Type B pancreatic cell (in vitro differentiated cells): ENCODE measurements around the gene RAD51. TPM values are rescaled to one million over a fixed set of nuclear protein-coding genes. Genes with fewer than 3 reads are reported as not detected.

ENCODE experiments used
- DNase-seq: peaks from one replicate; pipeline ENCODE4 v3.0.0; 2021; ENCODE audit warnings: mixed read lengths; ENCODE audit not compliant: unreplicated experiment; ENCODE audit errors: extremely low spot score
- H3K27ac Mint-ChIP-seq: 2 replicates; pipeline ENCODE4 v1.8.0; 2021; ENCODE audit warnings: mild to moderate bottlenecking, mixed read lengths
- H3K27me3 Mint-ChIP-seq: 2 replicates; pipeline ENCODE4 v1.8.0; 2021; ENCODE audit warnings: mixed read lengths
- H3K36me3 Mint-ChIP-seq: 2 replicates; pipeline ENCODE4 v1.8.0; 2021; ENCODE audit warnings: mixed read lengths
- H3K4me1 Mint-ChIP-seq: one replicate; pipeline ENCODE4 v1.8.0; 2021; ENCODE audit warnings: mixed read lengths; ENCODE audit not compliant: unreplicated experiment
- H3K4me3 Mint-ChIP-seq: 2 replicates; pipeline ENCODE4 v1.8.0; 2021; ENCODE audit warnings: mild to moderate bottlenecking, mixed read lengths
- H3K9me3 Mint-ChIP-seq: 2 replicates; pipeline ENCODE4 v1.8.0; 2021; ENCODE audit warnings: mixed read lengths
- total RNA-seq: library from RNA; stranded (reverse); gene quantifications from 2 replicates; pipeline ENCODE4 v1.2.1, GENCODE V29; 2021; ENCODE audit warnings: low replicate concordance
- TF ChIP-seq, protein P1 (sequence below): fragments of 200-600 bp; sonication (generic); conservative IDR thresholded peaks from 2 replicates; pipeline ENCODE4 v1.5.0; 2021; ENCODE audit warnings: antibody characterized with exemption, mild to moderate bottlenecking

The RAD51 gene
- total RNA-seq, 1 donor from 2014 or later, result 20.5 TPM

DNA sequence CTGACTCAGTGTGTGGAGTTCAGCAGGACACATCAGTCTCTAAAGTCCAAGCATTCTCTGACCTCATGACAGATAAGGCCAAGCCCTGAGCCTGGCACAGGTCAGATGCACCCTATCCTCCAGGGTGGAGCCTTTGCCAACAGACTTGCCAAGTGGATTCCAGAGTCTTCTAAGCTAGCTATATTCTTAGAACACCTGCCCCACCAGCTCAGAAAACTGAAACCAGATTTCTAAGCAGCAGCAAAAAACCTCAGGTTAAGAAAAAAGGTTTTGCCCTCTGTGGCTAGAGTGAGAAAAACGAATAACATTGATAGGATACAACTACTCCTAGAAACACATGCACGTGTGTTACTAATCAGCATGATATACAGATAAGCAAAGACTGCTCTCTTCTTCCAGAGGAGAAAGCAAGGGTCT, 48.5 kb downstream of the RAD51 start:
- Mint-ChIP-seq H3K9me3 (no peaks in the 10 kb centered on the region), H3K4me1 (peaks cover 16% of the 10 kb centered on the region), H3K36me3 (peaks cover 3% of the 10 kb centered on the region), H3K27me3 (no peaks in the 10 kb centered on the region), H3K4me3 (no peak overlapping the region), H3K27ac (no peak overlapping the region)
- TF ChIP-seq, protein P1, sequence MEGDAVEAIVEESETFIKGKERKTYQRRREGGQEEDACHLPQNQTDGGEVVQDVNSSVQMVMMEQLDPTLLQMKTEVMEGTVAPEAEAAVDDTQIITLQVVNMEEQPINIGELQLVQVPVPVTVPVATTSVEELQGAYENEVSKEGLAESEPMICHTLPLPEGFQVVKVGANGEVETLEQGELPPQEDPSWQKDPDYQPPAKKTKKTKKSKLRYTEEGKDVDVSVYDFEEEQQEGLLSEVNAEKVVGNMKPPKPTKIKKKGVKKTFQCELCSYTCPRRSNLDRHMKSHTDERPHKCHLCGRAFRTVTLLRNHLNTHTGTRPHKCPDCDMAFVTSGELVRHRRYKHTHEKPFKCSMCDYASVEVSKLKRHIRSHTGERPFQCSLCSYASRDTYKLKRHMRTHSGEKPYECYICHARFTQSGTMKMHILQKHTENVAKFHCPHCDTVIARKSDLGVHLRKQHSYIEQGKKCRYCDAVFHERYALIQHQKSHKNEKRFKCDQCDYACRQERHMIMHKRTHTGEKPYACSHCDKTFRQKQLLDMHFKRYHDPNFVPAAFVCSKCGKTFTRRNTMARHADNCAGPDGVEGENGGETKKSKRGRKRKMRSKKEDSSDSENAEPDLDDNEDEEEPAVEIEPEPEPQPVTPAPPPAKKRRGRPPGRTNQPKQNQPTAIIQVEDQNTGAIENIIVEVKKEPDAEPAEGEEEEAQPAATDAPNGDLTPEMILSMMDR, result no peak
- no peak for DNase-seq

DNA sequence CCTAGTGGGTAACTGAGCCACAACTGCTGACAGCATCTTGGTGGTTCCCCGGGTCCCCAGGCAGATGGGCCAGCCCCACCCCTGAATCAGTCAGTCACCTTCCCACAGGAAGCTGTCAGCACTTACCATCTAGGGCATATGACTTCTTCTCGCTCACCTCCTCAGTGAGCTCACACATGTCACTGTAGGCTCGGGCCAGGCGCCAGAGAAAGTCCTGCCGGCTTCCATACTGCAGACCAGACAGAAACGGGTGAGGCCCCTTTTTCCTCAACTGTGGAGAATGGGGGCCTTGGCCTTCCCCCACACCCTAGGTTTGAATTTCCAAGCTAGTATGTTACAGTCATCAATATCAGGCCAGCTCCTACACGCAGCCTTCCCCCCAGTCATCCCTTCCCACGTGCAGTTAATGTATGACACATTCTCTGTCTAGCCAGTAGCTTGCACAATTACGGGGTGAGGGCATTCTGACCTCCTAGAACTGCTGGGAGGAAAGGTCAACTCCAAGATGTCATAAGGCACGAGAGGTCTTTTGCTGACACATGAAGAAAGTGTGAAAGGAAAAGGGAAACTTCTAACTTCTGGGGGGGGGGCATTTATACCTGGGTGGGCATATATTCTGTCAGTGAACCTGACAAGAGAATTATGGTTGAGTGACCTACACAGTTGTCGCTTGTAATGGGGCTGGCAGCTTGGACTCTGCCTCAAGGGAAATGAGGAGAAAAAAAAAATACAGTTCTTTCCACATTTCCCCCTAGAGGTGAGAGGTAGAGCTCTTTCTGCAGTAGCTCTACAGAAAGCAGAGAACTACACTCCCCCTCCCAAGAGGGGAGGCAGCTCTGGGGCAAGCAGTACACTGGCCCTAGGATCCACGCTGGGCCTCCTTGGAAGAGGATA, 49.2 kb downstream of the RAD51 start:
- Mint-ChIP-seq H3K27me3 (no peaks in the 10 kb centered on the region), H3K27ac (no peak overlapping the region), H3K4me1 (peaks cover 16% of the 10 kb centered on the region), H3K4me3 (no peak overlapping the region), H3K36me3 (peaks cover 3% of the 10 kb centered on the region), H3K9me3 (no peaks in the 10 kb centered on the region)
- TF ChIP-seq, protein P1, result peak; percentile 53
- no peak for DNase-seq

DNA sequence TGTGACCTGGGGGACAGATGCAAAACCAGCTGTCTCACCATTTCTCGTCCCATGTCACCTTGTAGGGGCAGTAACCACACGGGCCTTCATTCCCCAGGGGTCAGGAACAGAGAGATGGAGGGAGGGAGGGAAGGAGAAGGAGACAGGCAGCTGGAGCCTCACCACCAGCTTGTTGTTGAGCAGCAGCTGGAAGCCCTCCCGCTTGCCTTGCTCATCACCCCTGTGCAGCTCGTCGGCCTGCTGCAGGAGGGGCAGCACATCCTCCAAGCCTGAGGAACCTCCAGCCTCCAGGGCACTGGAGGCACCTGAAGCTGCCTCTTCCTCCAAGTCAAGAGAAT, 49.8 kb downstream of the RAD51 start:
- no peak for DNase-seq
- no peak overlapping the region for H3K4me3 Mint-ChIP-seq
- no peak overlapping the region for H3K27ac Mint-ChIP-seq
- H3K27me3 Mint-ChIP-seq, result no peaks in the 10 kb centered on the region
- TF ChIP-seq, protein P1, result no peak
- H3K9me3 Mint-ChIP-seq, result no peaks in the 10 kb centered on the region
- peaks cover 3% of the 10 kb centered on the region for H3K36me3 Mint-ChIP-seq
- H3K4me1 Mint-ChIP-seq, result peaks cover 16% of the 10 kb centered on the region

DNA sequence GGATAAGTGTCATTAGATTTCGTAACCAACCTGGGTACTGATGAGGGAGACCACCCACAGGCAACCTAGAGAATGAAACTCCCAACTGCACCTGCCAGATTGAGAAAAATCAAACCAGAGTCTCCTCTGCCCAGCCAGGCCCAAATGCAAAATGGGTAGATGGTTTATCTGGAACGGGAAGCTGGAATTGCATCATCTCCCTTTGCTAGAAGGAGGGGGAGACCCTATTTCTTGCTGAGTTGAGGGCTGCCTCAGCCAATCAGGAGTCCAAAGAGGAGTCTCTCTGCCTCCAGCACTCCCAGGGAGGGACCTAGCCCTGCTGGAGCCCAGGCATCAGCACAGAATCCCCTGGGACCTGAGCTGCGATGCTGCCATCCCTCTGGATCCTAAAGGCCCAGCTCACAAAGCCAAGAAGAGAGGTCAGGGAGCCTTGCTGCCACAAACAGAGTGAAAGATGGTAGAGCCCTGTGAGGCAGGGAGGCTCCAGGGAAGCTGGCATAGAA, 52.0 kb downstream of the RAD51 start:
- H3K4me3 Mint-ChIP-seq, result no peak overlapping the region
- TF ChIP-seq, protein P1, result no peak
- H3K4me1 Mint-ChIP-seq, result peaks cover 16% of the 10 kb centered on the region

DNA sequence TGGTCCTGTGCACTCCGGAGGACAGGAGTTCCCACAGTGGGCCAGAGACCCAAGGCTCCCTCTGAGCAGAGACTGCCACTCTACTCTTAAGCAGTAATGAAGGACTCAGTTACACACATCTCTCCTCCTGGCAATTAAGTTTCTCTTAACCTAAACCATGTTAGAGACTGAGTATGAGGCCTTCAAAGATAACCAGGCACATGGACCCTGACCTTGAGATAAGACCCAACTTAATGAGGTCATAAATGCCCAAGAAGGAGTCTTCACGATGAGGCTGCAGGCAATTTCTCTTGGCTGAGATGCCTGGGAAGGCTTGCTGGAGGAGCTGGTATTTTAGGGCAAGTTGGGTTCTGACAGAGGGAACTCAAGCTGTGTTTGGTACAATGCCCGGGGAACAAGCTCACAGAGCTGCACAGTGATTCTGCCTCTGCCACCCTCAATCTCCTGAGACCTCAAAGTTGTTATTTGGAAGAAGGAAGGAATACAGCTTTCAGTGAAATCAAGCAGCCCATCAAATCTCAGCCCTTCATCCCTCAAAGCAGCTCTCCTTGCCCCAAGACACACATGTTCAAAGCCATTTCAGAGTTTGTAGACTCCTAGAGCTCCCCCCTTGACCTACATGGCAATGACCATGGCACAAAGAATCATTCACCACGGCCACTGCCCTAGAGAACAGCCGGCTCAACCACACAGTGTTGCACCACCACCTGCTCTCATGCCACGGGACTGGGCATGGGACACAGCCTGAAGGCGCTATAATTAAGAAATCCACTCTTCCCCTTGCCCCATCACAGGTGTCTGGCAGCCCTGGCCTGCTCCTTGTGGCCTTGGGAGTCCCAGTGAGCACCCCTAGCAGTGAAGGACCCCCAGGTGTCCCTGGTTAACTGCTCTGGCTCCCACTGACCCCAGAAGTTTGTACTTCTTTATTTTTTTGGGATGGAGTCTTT, 53.0 kb downstream of the RAD51 start:
- no peaks in the 10 kb centered on the region for H3K36me3 Mint-ChIP-seq
- no peak overlapping the region for H3K27ac Mint-ChIP-seq

More for the DNA sequence above, 52.0 kb downstream of the RAD51 start:
- Mint-ChIP-seq H3K27ac (peak overlapping the region; percentile 6), H3K36me3 (peaks cover 3% of the 10 kb centered on the region), H3K27me3 (no peaks in the 10 kb centered on the region), H3K9me3 (no peaks in the 10 kb centered on the region)
- no peak for DNase-seq

More for the DNA sequence above, 53.0 kb downstream of the RAD51 start:
- Mint-ChIP-seq H3K27me3 (no peaks in the 10 kb centered on the region), H3K4me3 (no peak overlapping the region), H3K9me3 (no peaks in the 10 kb centered on the region), H3K4me1 (peaks cover 22% of the 10 kb centered on the region)
- TF ChIP-seq, protein P1, result no peak
- no peak for DNase-seq
